GM12878 (cell line): ENCODE measurements around the gene FAM221B.

Experiments used
- CHD1 ChIP-seq: IDR thresholded peaks from 2 replicates; pipeline ENCODE4 v1.6.1; 2012; ENCODE audit warnings: low read depth, low read length, improper control_type of control experiment
- YBX1 ChIP-seq: fragments of 450-650 bp; IDR thresholded peaks from 2 replicates; pipeline ENCODE4 v1.6.1; 2016; ENCODE audit warnings: antibody characterized with exemption
- TF ChIP-seq, protein P1 (sequence below): fragments of 450-650 bp; IDR thresholded peaks from 2 replicates; pipeline ENCODE4 v1.6.1; 2017; ENCODE audit warnings: mild to moderate bottlenecking, moderate library complexity
- TF ChIP-seq, protein P2 (sequence below), 3 experiments: IDR thresholded peaks in 2 of 3; conservative IDR thresholded peaks in 1 of 3; 2 replicates each; pipeline ENCODE4 v1.5.1; 2011; ENCODE audit warnings: low read depth in 3 of 3, low read length in 3 of 3, mild to moderate bottlenecking in 3 of 3, control low read depth in 2 of 3, moderate library complexity in 2 of 3, inconsistent platforms in 1 of 3, mixed read lengths in 1 of 3; ENCODE audit not compliant: control insufficient read depth in 2 of 3, insufficient read depth in 1 of 3; ENCODE audit errors: extremely low read depth in 1 of 3

DNA sequence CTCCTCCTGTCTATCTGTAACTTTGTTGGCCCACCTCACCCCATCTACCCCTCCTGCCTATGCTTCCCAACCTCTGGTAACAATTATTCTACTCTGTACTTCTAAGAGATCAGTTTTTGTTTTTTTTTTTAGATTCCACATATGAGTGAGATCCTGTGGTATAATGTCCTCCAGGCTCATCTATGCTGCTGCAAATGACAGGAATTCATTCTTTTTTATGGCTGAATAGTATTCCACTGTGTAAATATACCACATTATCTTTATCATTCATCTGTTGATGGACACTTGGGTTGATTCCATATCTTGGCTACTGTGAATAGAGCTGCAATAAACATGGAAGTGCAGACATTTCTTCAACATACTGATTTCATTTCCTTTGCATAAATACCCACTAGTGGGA lies 45.1 kb downstream of the FAM221B start:
- TF ChIP-seq CHD1: no peak
- no peak for TF ChIP-seq YBX1
- TF ChIP-seq, protein P1, sequence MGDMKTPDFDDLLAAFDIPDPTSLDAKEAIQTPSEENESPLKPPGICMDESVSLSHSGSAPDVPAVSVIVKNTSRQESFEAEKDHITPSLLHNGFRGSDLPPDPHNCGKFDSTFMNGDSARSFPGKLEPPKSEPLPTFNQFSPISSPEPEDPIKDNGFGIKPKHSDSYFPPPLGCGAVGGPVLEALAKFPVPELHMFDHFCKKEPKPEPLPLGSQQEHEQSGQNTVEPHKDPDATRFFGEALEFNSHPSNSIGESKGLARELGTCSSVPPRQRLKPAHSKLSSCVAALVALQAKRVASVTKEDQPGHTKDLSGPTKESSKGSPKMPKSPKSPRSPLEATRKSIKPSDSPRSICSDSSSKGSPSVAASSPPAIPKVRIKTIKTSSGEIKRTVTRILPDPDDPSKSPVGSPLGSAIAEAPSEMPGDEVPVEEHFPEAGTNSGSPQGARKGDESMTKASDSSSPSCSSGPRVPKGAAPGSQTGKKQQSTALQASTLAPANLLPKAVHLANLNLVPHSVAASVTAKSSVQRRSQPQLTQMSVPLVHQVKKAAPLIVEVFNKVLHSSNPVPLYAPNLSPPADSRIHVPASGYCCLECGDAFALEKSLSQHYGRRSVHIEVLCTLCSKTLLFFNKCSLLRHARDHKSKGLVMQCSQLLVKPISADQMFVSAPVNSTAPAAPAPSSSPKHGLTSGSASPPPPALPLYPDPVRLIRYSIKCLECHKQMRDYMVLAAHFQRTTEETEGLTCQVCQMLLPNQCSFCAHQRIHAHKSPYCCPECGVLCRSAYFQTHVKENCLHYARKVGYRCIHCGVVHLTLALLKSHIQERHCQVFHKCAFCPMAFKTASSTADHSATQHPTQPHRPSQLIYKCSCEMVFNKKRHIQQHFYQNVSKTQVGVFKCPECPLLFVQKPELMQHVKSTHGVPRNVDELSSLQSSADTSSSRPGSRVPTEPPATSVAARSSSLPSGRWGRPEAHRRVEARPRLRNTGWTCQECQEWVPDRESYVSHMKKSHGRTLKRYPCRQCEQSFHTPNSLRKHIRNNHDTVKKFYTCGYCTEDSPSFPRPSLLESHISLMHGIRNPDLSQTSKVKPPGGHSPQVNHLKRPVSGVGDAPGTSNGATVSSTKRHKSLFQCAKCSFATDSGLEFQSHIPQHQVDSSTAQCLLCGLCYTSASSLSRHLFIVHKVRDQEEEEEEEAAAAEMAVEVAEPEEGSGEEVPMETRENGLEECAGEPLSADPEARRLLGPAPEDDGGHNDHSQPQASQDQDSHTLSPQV: no peak
- TF ChIP-seq, protein P2, sequence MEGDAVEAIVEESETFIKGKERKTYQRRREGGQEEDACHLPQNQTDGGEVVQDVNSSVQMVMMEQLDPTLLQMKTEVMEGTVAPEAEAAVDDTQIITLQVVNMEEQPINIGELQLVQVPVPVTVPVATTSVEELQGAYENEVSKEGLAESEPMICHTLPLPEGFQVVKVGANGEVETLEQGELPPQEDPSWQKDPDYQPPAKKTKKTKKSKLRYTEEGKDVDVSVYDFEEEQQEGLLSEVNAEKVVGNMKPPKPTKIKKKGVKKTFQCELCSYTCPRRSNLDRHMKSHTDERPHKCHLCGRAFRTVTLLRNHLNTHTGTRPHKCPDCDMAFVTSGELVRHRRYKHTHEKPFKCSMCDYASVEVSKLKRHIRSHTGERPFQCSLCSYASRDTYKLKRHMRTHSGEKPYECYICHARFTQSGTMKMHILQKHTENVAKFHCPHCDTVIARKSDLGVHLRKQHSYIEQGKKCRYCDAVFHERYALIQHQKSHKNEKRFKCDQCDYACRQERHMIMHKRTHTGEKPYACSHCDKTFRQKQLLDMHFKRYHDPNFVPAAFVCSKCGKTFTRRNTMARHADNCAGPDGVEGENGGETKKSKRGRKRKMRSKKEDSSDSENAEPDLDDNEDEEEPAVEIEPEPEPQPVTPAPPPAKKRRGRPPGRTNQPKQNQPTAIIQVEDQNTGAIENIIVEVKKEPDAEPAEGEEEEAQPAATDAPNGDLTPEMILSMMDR (IDR thresholded peaks at IDR 0.05 in 2 of 3, conservative IDR thresholded peaks at IDR 0.05 in 1 of 3; ENCODE audit: control insufficient read depth in 2 of 3, extremely low read depth in 1 of 3, insufficient read depth in 1 of 3, low read depth in 3 of 3, low read length in 3 of 3): no peak
